NCI-H446 treated with DMSO at 0.1 percent for 48 hours (cell line): ENCODE results near the gene IL19.
"Not testable (repeated sequence)": the region's sequence is repeated elsewhere in the genome, so short reads cannot be mapped to it uniquely, and the experiment has no call there.

Experiments used
- DNase-seq: peaks from one replicate; lab custom pipeline; 2025; lab: John Stamatoyannopoulos, UW

Gene IL19

GRCh38 chr1:206776229-206776628 lies 5.7 kb downstream of the IL19 start:
- DNase-seq: no peak

GRCh38 chr1:206778031-206778430 lies 7.5 kb downstream of the IL19 start:
- DNase-seq: no peak

DNA sequence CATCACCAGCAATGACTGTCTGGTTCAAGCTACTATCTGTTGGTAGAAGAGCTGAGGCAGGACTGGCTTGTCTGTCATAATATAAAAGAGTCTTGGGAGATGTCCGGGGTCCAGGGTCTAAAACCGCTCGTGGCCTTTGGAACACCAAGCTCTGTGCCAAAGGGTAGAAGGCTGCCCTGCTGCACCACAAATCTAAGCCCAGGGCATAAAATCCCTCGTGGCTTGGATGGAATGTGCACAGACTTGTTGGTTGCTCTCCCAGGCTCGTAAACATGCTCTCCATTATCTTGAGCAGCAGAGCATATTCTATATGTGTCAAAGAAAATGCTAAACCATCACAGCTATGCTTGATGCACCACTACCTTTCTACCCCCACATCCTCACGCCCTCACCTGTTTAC lies 8.3 kb downstream of the IL19 start:
- DNase-seq: not testable (repeated sequence)

DNA sequence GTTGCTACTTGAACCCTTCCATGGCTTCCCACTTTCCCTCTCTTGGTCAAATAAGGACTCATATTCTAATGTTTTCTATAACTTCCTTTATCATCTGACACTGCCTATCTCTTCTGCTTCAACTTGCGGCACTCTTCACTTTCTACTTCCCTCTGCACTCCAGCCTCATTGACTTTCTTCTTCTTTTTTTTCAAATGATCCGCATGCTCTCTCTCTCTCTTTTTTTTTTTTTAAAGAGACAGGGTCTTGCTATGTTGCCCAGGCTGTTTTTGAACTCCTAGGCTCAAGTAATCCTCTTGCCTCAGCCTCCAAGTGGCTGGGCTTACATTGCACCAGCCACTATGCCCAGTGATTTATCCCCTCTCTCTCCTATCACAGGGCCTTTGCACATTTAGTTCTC lies 9.1 kb downstream of the IL19 start:
- no peak for DNase-seq

DNA sequence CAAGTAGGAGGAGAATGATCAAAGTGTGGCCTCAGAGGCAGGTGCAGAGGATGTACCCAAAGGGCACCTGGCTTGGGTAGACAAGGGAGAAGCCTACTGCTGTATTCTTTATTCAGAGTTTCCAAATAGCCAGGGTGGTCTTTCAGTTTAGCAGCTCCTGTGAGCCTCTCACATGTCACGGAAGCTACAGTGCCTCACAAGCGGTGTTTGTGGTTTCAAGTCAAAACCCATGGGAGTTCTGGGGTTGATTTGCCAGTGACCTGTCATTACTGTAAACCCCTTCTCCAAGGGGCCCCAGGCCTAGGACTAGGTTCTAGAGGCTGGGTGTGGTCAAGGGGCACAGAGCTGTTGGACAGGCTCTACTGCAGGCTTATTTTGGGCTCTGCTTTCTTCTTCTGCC lies 11.9 kb downstream of the IL19 start:
- no peak for DNase-seq

DNA sequence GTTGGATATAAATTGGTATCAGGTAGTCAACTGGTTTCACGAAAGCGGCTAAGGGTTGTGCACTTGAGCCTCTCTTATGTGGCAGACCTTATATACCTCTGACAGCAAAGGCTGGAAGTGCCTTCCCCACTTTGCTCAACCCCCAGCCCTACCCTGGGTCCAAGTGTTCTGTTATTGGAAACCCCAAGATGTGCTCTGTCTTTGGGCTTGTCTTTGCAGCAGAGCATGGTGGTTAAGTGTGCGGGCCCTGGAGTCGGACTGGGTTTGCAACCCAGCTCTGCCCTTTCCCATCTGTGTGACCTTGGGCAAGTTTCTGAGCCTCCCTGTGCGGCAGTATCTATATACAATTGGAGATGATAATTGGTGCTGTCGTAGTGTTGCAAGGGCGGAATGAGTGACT lies 12.9 kb downstream of the IL19 start:
- no peak for DNase-seq

- DNase-seq: no peak
These were observed 13.9 kb downstream of the IL19 start for GRCh38 chr1:206784471-206784903.

DNA sequence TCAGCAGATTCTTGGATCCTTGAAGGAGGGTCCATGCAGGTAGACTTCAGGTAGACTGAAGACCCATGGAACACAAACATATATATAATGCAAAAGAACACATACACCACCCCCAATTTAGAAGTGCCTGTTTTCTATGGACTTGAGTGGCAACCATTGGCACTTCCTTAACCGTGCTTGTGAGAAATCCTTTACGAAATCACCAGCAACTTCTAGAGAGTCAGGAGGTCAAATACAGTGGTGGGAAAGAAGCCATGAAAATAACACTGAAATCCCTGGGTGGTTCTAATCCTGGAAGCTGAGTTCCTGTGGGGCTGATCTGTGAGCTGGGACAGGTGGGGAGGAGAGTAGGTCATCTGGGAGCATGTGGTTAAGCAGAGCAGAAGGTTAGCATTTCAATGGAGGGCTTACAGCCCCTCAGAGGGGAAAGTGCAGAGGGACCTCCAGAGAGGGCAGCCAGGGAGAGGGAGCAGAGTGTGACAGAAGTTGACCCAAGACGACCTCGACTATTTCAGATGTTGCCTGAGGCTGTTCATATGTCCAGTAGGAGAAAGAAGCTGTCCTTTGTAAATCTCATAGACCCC lies 14.7 kb downstream of the IL19 start:
- DNase-seq: no peak

- no peak for DNase-seq
These were observed 15.8 kb downstream of the IL19 start for GRCh38 chr1:206786212-206786886.

DNA sequence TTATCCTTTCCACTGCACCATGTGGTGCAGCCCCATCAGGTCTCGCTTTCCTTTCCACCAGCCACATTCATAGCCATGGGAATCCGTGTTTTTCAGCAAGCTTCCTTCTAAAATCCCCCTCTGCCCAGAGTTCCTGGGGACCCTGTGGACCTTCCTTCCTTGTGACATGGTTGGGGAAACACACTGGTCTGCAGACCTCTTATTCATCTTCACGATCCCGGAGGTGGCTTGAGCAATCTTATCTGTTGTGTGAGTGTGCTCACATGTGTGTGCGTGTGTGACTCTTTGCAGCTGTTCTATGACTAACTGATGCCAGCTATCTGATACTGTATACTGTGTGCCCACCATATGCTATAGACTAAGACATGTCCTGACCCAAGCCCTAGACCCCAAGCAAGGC lies 17.3 kb downstream of the IL19 start:
- DNase-seq: no peak

DNA sequence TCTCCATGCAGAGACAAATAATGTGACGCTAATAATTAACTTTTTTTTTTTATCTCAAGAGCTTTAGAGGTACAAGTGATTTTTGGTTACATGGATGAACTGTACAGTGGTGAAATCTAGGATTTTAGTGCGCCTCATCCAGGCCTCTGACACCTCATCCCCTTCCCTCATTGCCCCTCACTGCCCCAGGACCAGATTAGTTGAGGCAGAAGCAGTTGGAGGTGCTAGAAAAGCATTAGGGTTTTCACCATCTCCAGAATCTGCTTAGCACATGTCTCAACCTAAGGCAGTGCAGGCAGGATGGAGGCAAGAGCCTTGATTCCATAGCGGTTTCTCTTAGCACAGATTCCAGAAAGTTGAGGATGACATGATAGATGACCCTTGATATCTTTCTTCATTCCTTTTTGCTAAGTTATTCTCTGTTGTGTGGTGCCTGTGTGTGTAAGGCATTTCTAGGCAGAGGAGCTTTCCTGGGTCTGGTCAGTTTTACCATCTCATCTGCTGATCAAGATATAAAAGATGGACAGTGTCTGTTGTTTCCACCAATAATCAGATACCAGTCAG lies 18.0 kb downstream of the IL19 start:
- no peak for DNase-seq

GRCh38 chr1:206790502-206791250 lies 20.1 kb downstream of the IL19 start:
- no peak for DNase-seq

GRCh38 chr1:206792939-206793607 lies 22.5 kb downstream of the IL19 start:
- no peak for DNase-seq

GRCh38 chr1:206793620-206794019 lies 23.0 kb downstream of the IL19 start:
- no peak for DNase-seq

DNA sequence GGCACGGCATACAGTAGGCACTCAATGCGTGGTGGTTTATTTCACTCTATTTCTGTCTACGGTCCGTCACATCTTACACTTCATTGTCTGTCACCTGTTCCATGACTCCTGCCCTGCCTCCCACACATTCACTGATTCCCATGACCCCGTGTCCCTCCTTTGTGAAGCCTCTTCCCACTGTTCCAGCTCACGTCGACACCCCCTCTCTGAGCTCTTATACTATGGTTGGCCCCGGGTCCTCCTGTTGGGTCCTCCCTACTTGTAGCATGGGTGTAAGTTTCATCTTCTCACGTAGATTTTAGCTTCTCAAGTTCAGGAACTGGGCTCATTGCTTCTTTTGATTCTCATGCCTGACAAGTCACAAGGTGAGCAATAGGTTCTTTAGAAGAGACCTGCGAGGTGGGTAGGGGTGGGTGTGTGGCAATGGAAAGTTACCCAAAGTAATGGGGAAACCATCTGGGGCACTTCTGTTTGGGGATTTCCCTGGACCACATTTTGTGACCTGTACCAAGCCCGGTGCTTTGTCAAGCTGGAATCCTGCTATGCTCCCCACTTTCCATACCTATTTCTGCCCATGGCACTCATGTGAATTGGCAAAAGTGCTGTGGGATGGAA lies 23.8 kb downstream of the IL19 start:
- DNase-seq: no peak

- DNase-seq: no peak
These were observed 25.5 kb downstream of the IL19 start for GRCh38 chr1:206796116-206796515.

GRCh38 chr1:206796981-206797402 lies 26.4 kb downstream of the IL19 start:
- no peak for DNase-seq

GRCh38 chr1:206797534-206798383 lies 27.2 kb downstream of the IL19 start:
- DNase-seq: no peak

GRCh38 chr1:206798384-206798996 lies 27.9 kb downstream of the IL19 start:
- no peak for DNase-seq

DNA sequence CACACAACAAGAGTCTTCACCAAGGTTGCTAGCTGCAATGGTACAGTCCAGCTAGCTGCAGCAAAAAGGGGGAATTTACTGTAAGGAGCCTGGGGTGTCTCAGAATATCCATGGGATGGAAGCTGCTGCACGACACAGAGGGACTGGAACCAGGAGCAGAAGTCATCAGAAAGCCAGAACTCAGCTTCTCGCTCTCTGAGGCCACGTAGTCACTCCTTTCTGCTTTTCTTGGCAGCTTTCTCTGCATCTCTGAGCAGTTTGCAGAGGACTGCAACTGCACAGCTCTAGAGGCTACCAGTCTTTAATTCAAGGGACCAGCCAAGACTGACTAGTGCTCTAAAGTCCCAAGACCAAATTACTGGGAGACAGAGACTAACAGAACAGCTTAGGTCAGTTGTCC lies 28.7 kb downstream of the IL19 start:
- DNase-seq: no peak

DNA sequence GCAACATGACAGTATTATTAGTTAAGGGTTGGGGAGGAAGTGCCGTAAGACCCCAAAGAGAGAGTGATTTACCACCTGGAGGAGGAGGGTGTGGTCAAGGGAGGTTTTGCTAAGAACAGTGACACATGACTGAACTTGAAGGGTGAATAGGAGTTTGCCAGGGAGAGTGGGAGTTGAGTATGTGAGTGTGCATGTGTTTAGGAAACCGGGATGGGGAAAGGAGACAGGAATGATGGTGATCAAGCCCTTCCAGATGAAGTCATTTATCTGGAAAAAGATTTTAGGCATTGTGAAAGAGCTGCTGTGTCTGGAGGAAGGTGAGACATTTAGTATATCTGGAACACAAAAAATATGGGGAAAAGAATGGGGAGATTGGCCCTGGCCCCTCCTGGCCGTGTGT lies 29.8 kb downstream of the IL19 start:
- DNase-seq: no peak
